ENCODE results near the gene PEA15.

The PEA15 gene

DNA sequence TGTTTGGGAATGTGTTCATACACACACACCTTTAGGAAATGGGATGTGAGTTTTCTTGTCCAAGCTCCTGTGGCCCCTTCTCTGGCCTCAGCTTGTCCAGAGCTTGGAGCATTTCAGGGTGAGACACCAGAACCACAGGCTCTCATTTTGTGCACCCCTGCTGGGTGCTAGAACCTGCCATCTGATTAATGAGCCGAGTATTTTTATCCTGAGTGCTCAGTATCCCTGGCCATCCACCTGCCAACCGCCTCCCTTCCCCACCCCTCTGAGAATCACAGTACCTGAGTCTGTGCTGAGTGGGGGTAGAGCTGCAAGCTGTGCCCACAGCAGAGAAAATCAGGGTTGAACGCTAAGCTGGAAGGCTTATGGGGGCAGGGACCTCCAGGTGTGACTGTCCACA lies 13.4 kb upstream of the PEA15 start:
- no peak for TF ChIP-seq CTCF (IDR thresholded peaks at IDR 0.05)
- TF ChIP-seq ZFX (IDR thresholded peaks at IDR 0.05; ENCODE audit: borderline replicate concordance) = no peak

GRCh38 chr1:160192234-160192633 lies 12.9 kb upstream of the PEA15 start:
- TF ChIP-seq CTCF (IDR thresholded peaks at IDR 0.05) (no peak), ZFX (IDR thresholded peaks at IDR 0.05; ENCODE audit: borderline replicate concordance) (no peak)
- no peak overlapping the region for H3K27ac ChIP-seq

More for the DNA sequence above, 13.4 kb upstream of the PEA15 start:
- no peak overlapping the region for H3K27ac ChIP-seq

- no peak overlapping the region for H3K27ac ChIP-seq
Observed at GRCh38 chr1:160193091-160193819, 11.9 kb upstream of the PEA15 start.

DNA sequence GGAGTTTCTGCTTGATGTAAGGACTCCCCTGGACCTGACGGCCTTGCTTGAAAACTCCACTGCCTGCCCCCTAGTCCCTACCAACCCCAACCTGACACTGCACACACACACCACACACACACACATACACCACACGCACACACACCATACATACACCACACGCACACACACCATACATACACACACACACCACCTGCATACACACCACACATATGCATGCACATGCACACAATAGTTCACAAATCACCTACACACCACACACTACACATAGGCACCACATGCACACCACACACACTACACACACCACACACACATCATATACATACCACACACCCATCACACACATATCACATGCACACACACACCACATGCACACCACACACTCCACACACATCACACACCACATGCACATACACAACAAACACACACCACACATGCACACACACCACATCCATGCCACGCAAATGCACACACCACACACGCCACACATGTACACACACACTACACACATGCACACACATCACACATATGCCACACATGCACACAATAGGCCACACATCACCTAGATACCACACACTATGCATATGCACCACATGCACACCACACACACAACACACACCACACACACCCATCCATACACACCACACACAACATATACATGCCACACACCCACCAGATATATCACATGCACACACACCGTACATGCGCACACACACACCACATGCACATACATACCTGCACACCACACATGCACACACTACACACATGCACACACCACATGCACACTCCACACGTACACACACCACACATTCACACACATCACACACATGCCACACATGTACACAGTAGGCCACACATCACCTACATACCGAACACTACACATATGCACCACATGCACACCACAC lies 11.1 kb upstream of the PEA15 start:
- TF ChIP-seq CTCF (IDR thresholded peaks at IDR 0.05) (no peak), ZFX (IDR thresholded peaks at IDR 0.05; ENCODE audit: borderline replicate concordance) (no peak)

More at GRCh38 chr1:160193091-160193819, 11.9 kb upstream of the PEA15 start:
- TF ChIP-seq ZFX (IDR thresholded peaks at IDR 0.05; ENCODE audit: borderline replicate concordance) = no peak
- peak; percentile 99 for TF ChIP-seq CTCF (IDR thresholded peaks at IDR 0.05)

DNA sequence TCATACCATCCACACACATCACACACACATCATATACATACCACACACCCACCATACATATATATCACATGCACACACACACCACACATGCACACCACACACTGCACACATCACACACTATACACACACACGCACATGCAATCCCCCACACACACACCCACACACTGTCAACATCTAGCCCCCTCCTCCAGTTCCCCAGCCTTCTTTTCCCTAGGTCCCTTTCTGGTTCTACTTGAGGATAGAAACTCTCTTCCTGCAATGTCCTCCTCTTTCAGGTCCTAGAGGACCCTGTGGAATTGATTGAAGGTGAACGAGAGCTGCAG lies 10.5 kb upstream of the PEA15 start:
- H3K27ac ChIP-seq = no peak overlapping the region
- TF ChIP-seq CTCF (IDR thresholded peaks at IDR 0.05) (no peak), ZFX (IDR thresholded peaks at IDR 0.05; ENCODE audit: borderline replicate concordance) (no peak)

More for the DNA sequence above, 11.1 kb upstream of the PEA15 start:
- no peak overlapping the region for H3K27ac ChIP-seq

GRCh38 chr1:160196143-160196542 lies 9.0 kb upstream of the PEA15 start:
- H3K27ac ChIP-seq = no peak overlapping the region
- TF ChIP-seq ZFX (IDR thresholded peaks at IDR 0.05; ENCODE audit: borderline replicate concordance) (no peak), CTCF (IDR thresholded peaks at IDR 0.05) (0 out of 2 replicates have a peak, but pooled peaks have one; percentile 11)

- H3K27ac ChIP-seq = no peak overlapping the region
- no peak for TF ChIP-seq ZFX (IDR thresholded peaks at IDR 0.05; ENCODE audit: borderline replicate concordance)
- no peak for TF ChIP-seq CTCF (IDR thresholded peaks at IDR 0.05)
Observed at GRCh38 chr1:160197231-160197630, 8.0 kb upstream of the PEA15 start.
